HepG2 (cell line): ENCODE data around the gene FAM236C. TPM values are rescaled to one million over a fixed set of nuclear protein-coding genes. Genes with fewer than 3 reads are reported as not detected.
"Not testable (repeated sequence)": the region's sequence is repeated elsewhere in the genome, so short reads cannot be mapped to it uniquely, and the experiment has no call there.

Source experiments
- ATAC-seq: fragments of 200-7000 bp; cut with Tn5 transposase; 3 replicates; pipeline ENCODE4 v1.9.1; 2020; ENCODE audit warnings: mild to moderate bottlenecking, moderate library complexity
- Bru-seq: library from RNA; stranded (reverse); fragments of 400-500 nt; gene quantifications from one replicate; lab custom pipeline; 2021; lab: Mats Ljungman, UMichigan
- BruChase-seq, 2 experiments: library from RNA; stranded (reverse); fragments of 400-500 nt; gene quantifications; one replicate each; lab custom pipeline; 2021; lab: Mats Ljungman, UMichigan
- BruUV-seq: library from RNA; stranded (reverse); fragments of 400-500 nt; replicated peaks from 2 replicates; lab custom pipeline; 2021; lab: Mats Ljungman, UMichigan
- CTCF ChIA-PET: fragments of 300-600 bp; formaldehyde crosslinking; extraction: SDS; loops from one replicate; lab custom pipeline; 2021; ENCODE audit warnings: low total read pairs, inconsistent platforms, low intra/inter-chr PET ratio; lab: Yijun Ruan, JAX
- POLR2A ChIA-PET: fragments of 350-600 bp; sonication (Branson Sonifier 250); formaldehyde crosslinking; loops from one replicate; lab custom pipeline; 2020; ENCODE audit warnings: antibody characterized with exemption, inconsistent platforms; lab: Yijun Ruan, JAX
- DNase-seq: peaks from one replicate; pipeline ENCODE4 v3.0.0-alpha.2; 2015; ENCODE audit warnings: low spot score
- FAIRE-seq: peaks from 3 replicates; lab custom pipeline; 2011; peaks lifted over from hg19 to GRCh38; lab: Jason Lieb, UNC
- H2AFZ ChIP-seq: one replicate; pipeline ENCODE4 v1.6.1; 2011; ENCODE audit warnings: low read length, inconsistent platforms
- H3K27ac ChIP-seq: fragments of 300-600 bp; 3 replicates; pipeline ENCODE4 v1.8.0; 2011; ENCODE audit warnings: mixed run types, mild to moderate bottlenecking, mixed read lengths, low read length, inconsistent platforms; ENCODE audit not compliant: insufficient read depth; ENCODE audit errors: extremely low read length
- H3K27me3 ChIP-seq, 2 experiments: fragments of 200-600 bp in 1 of 2; 2 replicates in 1 of 2; 3 replicates in 1 of 2; pipeline versions ENCODE4 v1.6.0 to v1.8.0; 2011; ENCODE audit warnings: low read length in 2 of 2, mild to moderate bottlenecking in 2 of 2, moderate library complexity in 2 of 2, inconsistent platforms in 1 of 2; ENCODE audit not compliant: insufficient read depth in 2 of 2, control insufficient read depth in 1 of 2
- H3K36me3 ChIP-seq, 2 experiments: fragments of 200-600 bp in 1 of 2; replicated peaks in 1 of 2; 2 replicates in 1 of 2; 3 replicates in 1 of 2; pipeline versions ENCODE4 v1.5.1 to v1.8.0; 2011; ENCODE audit warnings: low read length in 2 of 2, inconsistent platforms in 1 of 2; ENCODE audit not compliant: insufficient read depth in 2 of 2, control insufficient read depth in 1 of 2
- H3K4me1 ChIP-seq: 2 replicates; pipeline ENCODE4 v1.5.1; 2012; ENCODE audit warnings: low read length, inconsistent platforms; ENCODE audit not compliant: insufficient read depth
- H3K4me2 ChIP-seq: 2 replicates; pipeline ENCODE4 v1.6.0; 2011; ENCODE audit warnings: low read depth, low read length, inconsistent platforms
- H3K4me3 ChIP-seq, 3 experiments: fragments of 200-600 bp in 1 of 3; sonication (generic), shearing (Covaris generic) in 1 of 3; replicated peaks in 1 of 3; 2 replicates each; pipeline ENCODE4 v1.5.1; 2011 to 2016; ENCODE audit warnings: low read length in 3 of 3, inconsistent platforms in 2 of 3, low read depth in 2 of 3, mild to moderate bottlenecking in 2 of 3, control low read depth in 1 of 3, mixed read lengths in 1 of 3; ENCODE audit not compliant: insufficient read depth in 1 of 3
- H3K79me2 ChIP-seq: one replicate; pipeline ENCODE4 v1.6.1; 2011; ENCODE audit warnings: low read length, inconsistent platforms; ENCODE audit not compliant: insufficient read depth
- H3K9ac ChIP-seq: 2 replicates; pipeline ENCODE4 v1.6.0; 2011; ENCODE audit warnings: mild to moderate bottlenecking, low read depth, low read length, inconsistent platforms; ENCODE audit not compliant: insufficient read depth
- H3K9me3 ChIP-seq: 2 replicates; pipeline ENCODE4 v1.5.1; 2012; ENCODE audit warnings: mild to moderate bottlenecking, low read length
- H4K20me1 ChIP-seq: 2 replicates; pipeline ENCODE4 v1.6.0; 2011; ENCODE audit warnings: inconsistent platforms, mild to moderate bottlenecking, low read length, moderate library complexity; ENCODE audit not compliant: insufficient read depth
- WGBS: methylation state at CpG from one replicate; pipeline ENCODE4 v1.1.6; 2017; ENCODE audit warnings: low lambda C conversion rate; 5-methylcytosine and 5-hydroxymethylcytosine counted together
- in situ Hi-C: cut with HindIII; loops from 2 replicates; pipeline ENCODE4 v1.10.0; 2017; ENCODE audit warnings: low pct_unique_long_range_greater_than_20kb; ENCODE audit not compliant: extremely low pct_ligation_motif_present
- intact Hi-C: fragments of 100-400 bp; cut with micrococcal nuclease; formaldehyde crosslinking; loops from one replicate; pipeline ENCODE4 v1.10.0; 2022; ENCODE audit not compliant: unreplicated experiment
- long read RNA-seq, 2 experiments: library from RNA in 1 of 2; library from polyadenylated mRNA in 1 of 2; stranded (forward) in 1 of 2; unstranded in 1 of 2; transcript quantifications; one replicate each; pipeline ENCODE4 v2.0.0, GENCODE V29; 2019 to 2022
- polyA minus RNA-seq, 3 experiments: library from RNA; depleted of rRNA, polyadenylated mRNA; stranded (reverse); fragments of >200 nt; gene quantifications; 2 replicates each; pipeline ENCODE4 v1.2.3, GENCODE V29; 2011; ENCODE audit warnings: low replicate concordance in 1 of 3
- polyA plus RNA-seq, 8 experiments: library from polyadenylated mRNA; depleted of rRNA in 3 of 8; stranded (reverse) in 7 of 8; unstranded in 1 of 8; fragments of >200 nt; fragmentation: Illumina TruSeq in 4 of 8; extraction: Trizol in 4 of 8; gene quantifications; 2 replicates each; pipeline versions ENCODE4 v1.2.1 to v1.2.3, GENCODE V29; 2011 to 2016; ENCODE audit warnings: low read depth in 4 of 8, missing spikeins in 1 of 8, mixed read lengths in 1 of 8; ENCODE audit not compliant: insufficient read depth in 1 of 8
- total RNA-seq, 5 experiments: library from RNA; depleted of rRNA; stranded (reverse); fragments of >200 nt; fragmentation: Illumina TruSeq; extraction: Trizol; gene quantifications; 2 replicates each; pipeline ENCODE4 v1.2.3, GENCODE V29; 2016; ENCODE audit warnings: low read depth in 1 of 5

The FAM236C gene
- total RNA-seq (2016; rRNA removed; fragmentation: Illumina TruSeq; extraction: Trizol) = not detected in 2 replicates
- total RNA-seq (2016; cell fraction: cytosol; rRNA removed; fragmentation: Illumina TruSeq; extraction: Trizol; ENCODE audit: low read depth) = not detected in 2 replicates
- total RNA-seq (2016; cell fraction: insoluble cytoplasmic fraction; rRNA removed; fragmentation: Illumina TruSeq; extraction: Trizol) = not detected in 2 replicates
- total RNA-seq (2016; cell fraction: membrane; rRNA removed; fragmentation: Illumina TruSeq; extraction: Trizol) = not detected in 2 replicates
- not detected in 2 replicates for total RNA-seq (2016; cell fraction: nucleus; rRNA removed; fragmentation: Illumina TruSeq; extraction: Trizol)
- not detected in 2 replicates for polyA plus RNA-seq (2011; rRNA removed)
- polyA plus RNA-seq (2011; cell fraction: cytosol; rRNA removed) = not detected in 2 replicates
- polyA plus RNA-seq (2011; cell fraction: nucleus; rRNA removed) = not detected in 2 replicates
- not detected in 2 replicates for polyA plus RNA-seq (2012)
- not detected in 2 replicates for polyA plus RNA-seq (2016; cell fraction: cytosol; fragmentation: Illumina TruSeq; extraction: Trizol; ENCODE audit: low read depth)
- polyA plus RNA-seq (2016; cell fraction: insoluble cytoplasmic fraction; fragmentation: Illumina TruSeq; extraction: Trizol; ENCODE audit: low read depth) = not detected in 2 replicates
- polyA plus RNA-seq (2016; cell fraction: membrane; fragmentation: Illumina TruSeq; extraction: Trizol; ENCODE audit: low read depth) = not detected in 2 replicates
- polyA plus RNA-seq (2016; cell fraction: nucleus; fragmentation: Illumina TruSeq; extraction: Trizol; ENCODE audit: insufficient read depth, low read depth) = not detected in 2 replicates
- not detected in 2 replicates for polyA minus RNA-seq (2011; rRNA and poly(A)+ RNA removed; ENCODE audit: low replicate concordance)
- polyA minus RNA-seq (2011; cell fraction: cytosol; rRNA and poly(A)+ RNA removed) = not detected in 2 replicates
- polyA minus RNA-seq (2011; cell fraction: nucleus; rRNA and poly(A)+ RNA removed) = not detected in 2 replicates
- Bru-seq, nascent RNA = not detected
- BruChase-seq, experiment 1, labeled RNA remaining after a 6-hour chase = not detected
- BruChase-seq, experiment 2, labeled RNA remaining after a 2-hour chase = not detected
- long read RNA-seq, experiment 1 = 0 reads
- long read RNA-seq, experiment 2 = 0 reads

- intact Hi-C loops, H4K20me1 ChIP-seq, H3K79me2 ChIP-seq, CTCF ChIA-PET, BruUV-seq, ATAC-seq, H3K4me2 ChIP-seq, H3K4me3 ChIP-seq, DNase-seq, H3K9ac ChIP-seq, H3K27me3 ChIP-seq, H2AFZ ChIP-seq, POLR2A ChIA-PET, H3K27ac ChIP-seq, H3K36me3 ChIP-seq, H3K9me3 ChIP-seq, FAIRE-seq, H3K4me1 ChIP-seq, in situ Hi-C loops: not testable (repeated sequence)
- no CpG with 5 or more reads among the region's 13 CpGs for WGBS
Measured at GRCh38 chrX:72912315-72912714, at the start of gene FAM236C. TSS of gene FAM236C (plus strand) at chrX:72912615. CDS start at chrX:72912715, 100 bp downstream.

- WGBS = no CpG with 5 or more reads among the region's 2 CpGs
- in situ Hi-C loops, H3K4me3 ChIP-seq, POLR2A ChIA-PET, H3K4me1 ChIP-seq, DNase-seq, ATAC-seq, H4K20me1 ChIP-seq, H3K9ac ChIP-seq, BruUV-seq, H2AFZ ChIP-seq, CTCF ChIA-PET, H3K4me2 ChIP-seq, H3K79me2 ChIP-seq, H3K27ac ChIP-seq, H3K9me3 ChIP-seq, H3K36me3 ChIP-seq, H3K27me3 ChIP-seq, FAIRE-seq, intact Hi-C loops: not testable (repeated sequence)
Measured at GRCh38 chrX:72882898-72883297, 29.5 kb upstream of the FAM236C start.

GRCh38 chrX:72889740-72890139, 22.7 kb upstream of the FAM236C start:
- H3K27me3 ChIP-seq, FAIRE-seq, H3K27ac ChIP-seq, intact Hi-C loops, H4K20me1 ChIP-seq, DNase-seq, H3K4me1 ChIP-seq, CTCF ChIA-PET, H3K4me3 ChIP-seq, H3K4me2 ChIP-seq, BruUV-seq, H2AFZ ChIP-seq, in situ Hi-C loops, H3K9me3 ChIP-seq, H3K79me2 ChIP-seq, H3K36me3 ChIP-seq, H3K9ac ChIP-seq, POLR2A ChIA-PET: not testable (repeated sequence)
- ATAC-seq = peak; percentile 80
- no CpG with 5 or more reads among the region's 14 CpGs for WGBS

GRCh38 chrX:72916096-72916495, 3.7 kb downstream of the FAM236C start:
- H3K27ac ChIP-seq, DNase-seq, in situ Hi-C loops, ATAC-seq, FAIRE-seq, BruUV-seq, H2AFZ ChIP-seq, H3K9me3 ChIP-seq, POLR2A ChIA-PET, intact Hi-C loops, H3K36me3 ChIP-seq, H3K4me2 ChIP-seq, H3K9ac ChIP-seq, H3K27me3 ChIP-seq, H3K4me1 ChIP-seq, CTCF ChIA-PET, H3K4me3 ChIP-seq, H4K20me1 ChIP-seq, H3K79me2 ChIP-seq: not testable (repeated sequence)
- 0% methylated on average over 1 of the region's 5 CpGs for WGBS
